Measurements from ENCODE around the gene TMEM229B. TPM values are rescaled to one million over a fixed set of nuclear protein-coding genes. Genes with fewer than 3 reads are reported as not detected.

Gene TMEM229B
- total and polyA plus RNA-seq, 4 donors: 0.40 to 2.0 (median 1.6) TPM

DNA sequence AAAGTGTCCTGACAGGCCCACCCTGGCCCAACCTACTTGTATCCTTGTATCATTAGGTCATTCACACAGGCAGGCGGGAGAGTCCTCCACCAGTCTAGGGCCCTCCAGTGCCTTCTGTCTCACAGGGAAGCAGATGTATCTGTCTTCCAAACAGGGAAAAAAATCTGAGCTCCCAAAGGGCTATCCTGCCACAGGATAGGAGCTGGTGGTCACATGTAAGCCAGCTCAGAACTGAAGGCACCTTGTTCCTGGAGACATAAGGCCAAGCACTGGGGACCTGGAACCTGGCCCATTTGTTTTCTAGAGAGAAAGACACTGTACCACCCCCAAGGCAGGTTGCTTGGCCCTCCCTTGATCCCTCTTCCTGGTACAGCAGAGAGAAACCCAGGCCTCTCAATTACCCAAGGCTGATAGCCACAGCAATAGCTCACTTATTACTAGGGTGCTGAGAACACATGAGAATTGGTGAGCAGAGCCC, 25.1 kb upstream of the TMEM229B start:
- H3K4me3 ChIP-seq (ENCODE audit: low read depth in 1 of 3, low read length in 3 of 3): no peak overlapping the region
- H3K4me1 ChIP-seq (ENCODE audit: control insufficient read depth in 4 of 4, insufficient read depth in 4 of 4, low read length in 3 of 4): peaks cover 0 to 12% (median 7%) of the 10 kb centered on the region in 4 donors
- H3K9ac ChIP-seq (ENCODE audit: low read depth in 1 of 2, low read length in 2 of 2): no peak overlapping the region
- no peak for DNase-seq (ENCODE audit: low spot score)
- H3K9me3 ChIP-seq (ENCODE audit: control insufficient read depth in 4 of 4, low read length in 3 of 4): no peaks in the 10 kb centered on the region
- no peaks in the 10 kb centered on the region for H3K27me3 ChIP-seq (ENCODE audit: control insufficient read depth in 4 of 4, insufficient read depth in 4 of 4, low read length in 3 of 4)
- 91% methylated on average over 1 of the region's 1 CpG for WGBS
- TF ChIP-seq EGR1 (IDR thresholded peaks at IDR 0.05; ENCODE audit: low read depth in 2 of 2) (no peak), RXRA (IDR thresholded peaks at IDR 0.05) (no peak), HNF4G (IDR thresholded peaks at IDR 0.05) (no peak), GABPA (IDR thresholded peaks at IDR 0.05 in 1 of 2, conservative IDR thresholded peaks at IDR 0.05 in 1 of 2) (no peak), RAD21 (IDR thresholded peaks at IDR 0.05) (no peak), SP1 (IDR thresholded peaks at IDR 0.05) (no peak), NR2F2 (IDR thresholded peaks at IDR 0.05) (no peak), TAF1 (conservative IDR thresholded peaks at IDR 0.05) (no peak), FOXA2 (IDR thresholded peaks at IDR 0.05) (no peak), FOXA1 (IDR thresholded peaks at IDR 0.05) (no peak), YY1 (IDR thresholded peaks at IDR 0.05) (no peak)
- TF ChIP-seq, protein P1, sequence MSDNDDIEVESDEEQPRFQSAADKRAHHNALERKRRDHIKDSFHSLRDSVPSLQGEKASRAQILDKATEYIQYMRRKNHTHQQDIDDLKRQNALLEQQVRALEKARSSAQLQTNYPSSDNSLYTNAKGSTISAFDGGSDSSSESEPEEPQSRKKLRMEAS (IDR thresholded peaks at IDR 0.05): no peak
- TF ChIP-seq, protein P2, sequence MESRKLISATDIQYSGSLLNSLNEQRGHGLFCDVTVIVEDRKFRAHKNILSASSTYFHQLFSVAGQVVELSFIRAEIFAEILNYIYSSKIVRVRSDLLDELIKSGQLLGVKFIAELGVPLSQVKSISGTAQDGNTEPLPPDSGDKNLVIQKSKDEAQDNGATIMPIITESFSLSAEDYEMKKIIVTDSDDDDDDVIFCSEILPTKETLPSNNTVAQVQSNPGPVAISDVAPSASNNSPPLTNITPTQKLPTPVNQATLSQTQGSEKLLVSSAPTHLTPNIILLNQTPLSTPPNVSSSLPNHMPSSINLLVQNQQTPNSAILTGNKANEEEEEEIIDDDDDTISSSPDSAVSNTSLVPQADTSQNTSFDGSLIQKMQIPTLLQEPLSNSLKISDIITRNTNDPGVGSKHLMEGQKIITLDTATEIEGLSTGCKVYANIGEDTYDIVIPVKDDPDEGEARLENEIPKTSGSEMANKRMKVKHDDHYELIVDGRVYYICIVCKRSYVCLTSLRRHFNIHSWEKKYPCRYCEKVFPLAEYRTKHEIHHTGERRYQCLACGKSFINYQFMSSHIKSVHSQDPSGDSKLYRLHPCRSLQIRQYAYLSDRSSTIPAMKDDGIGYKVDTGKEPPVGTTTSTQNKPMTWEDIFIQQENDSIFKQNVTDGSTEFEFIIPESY (IDR thresholded peaks at IDR 0.05): no peak
- TF ChIP-seq, protein P3, sequence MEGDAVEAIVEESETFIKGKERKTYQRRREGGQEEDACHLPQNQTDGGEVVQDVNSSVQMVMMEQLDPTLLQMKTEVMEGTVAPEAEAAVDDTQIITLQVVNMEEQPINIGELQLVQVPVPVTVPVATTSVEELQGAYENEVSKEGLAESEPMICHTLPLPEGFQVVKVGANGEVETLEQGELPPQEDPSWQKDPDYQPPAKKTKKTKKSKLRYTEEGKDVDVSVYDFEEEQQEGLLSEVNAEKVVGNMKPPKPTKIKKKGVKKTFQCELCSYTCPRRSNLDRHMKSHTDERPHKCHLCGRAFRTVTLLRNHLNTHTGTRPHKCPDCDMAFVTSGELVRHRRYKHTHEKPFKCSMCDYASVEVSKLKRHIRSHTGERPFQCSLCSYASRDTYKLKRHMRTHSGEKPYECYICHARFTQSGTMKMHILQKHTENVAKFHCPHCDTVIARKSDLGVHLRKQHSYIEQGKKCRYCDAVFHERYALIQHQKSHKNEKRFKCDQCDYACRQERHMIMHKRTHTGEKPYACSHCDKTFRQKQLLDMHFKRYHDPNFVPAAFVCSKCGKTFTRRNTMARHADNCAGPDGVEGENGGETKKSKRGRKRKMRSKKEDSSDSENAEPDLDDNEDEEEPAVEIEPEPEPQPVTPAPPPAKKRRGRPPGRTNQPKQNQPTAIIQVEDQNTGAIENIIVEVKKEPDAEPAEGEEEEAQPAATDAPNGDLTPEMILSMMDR (IDR thresholded peaks at IDR 0.05; ENCODE audit: low read depth, low read length, missing input control): no peak
- H3K27ac ChIP-seq (ENCODE audit: low read depth in 1 of 2, low read length in 2 of 2): no peak overlapping the region
- no peaks in the 10 kb centered on the region for H3K36me3 ChIP-seq (ENCODE audit: control insufficient read depth in 4 of 4, insufficient read depth in 3 of 4, low read depth in 1 of 4, low read length in 3 of 4)

DNA sequence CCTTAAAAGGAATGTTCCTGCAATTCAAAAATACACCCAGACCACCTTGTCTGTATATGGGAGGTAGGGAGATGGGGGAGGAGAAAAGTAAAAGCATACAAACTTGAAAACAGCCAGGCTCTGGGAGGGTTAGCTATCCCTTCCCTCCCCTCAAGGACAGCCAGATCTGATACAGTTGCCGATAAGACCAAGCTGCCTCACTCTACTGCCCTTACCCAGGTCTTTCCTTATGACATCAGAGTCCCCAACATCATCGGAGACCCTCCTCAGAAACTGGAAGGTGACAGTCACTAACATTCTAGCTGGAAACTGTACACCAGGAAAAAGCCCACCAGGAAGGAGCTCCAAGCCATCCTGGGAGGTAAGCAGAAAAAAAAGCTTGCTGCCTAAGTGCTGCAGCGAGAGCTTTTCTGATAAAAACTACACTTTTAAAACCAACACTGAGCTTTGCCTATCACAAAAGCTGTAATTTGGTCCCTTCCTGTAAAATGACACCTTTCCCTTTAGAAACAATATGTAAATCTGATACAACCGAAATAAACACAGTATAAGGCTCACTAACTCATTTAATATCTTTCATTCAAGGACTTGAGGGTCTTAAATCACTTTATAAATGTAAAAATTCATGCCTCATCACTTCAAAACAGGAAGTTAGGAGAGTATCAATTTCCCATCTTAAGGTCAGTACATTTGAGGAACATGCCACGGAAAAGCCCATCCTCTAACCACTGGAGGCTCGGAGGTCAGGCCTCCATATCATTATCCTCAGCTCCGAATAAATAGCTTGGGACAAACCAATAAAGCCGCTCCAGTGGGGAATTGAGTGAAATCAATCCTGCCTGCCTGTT, 24.2 kb upstream of the TMEM229B start:
- WGBS: 76% methylated on average over 8 of the region's 8 CpGs
- Histone ChIP-seq H3K27ac (ENCODE audit: low read depth in 1 of 2, low read length in 2 of 2) (no peak overlapping the region), H3K27me3 (ENCODE audit: control insufficient read depth in 4 of 4, insufficient read depth in 4 of 4, low read length in 3 of 4) (no peaks in the 10 kb centered on the region), H3K4me1 (ENCODE audit: control insufficient read depth in 4 of 4, insufficient read depth in 4 of 4, low read length in 3 of 4) (peaks cover 0 to 12% (median 7%) of the 10 kb centered on the region in 4 donors), H3K9me3 (ENCODE audit: control insufficient read depth in 4 of 4, low read length in 3 of 4) (no peaks in the 10 kb centered on the region), H3K9ac (ENCODE audit: low read depth in 1 of 2, low read length in 2 of 2) (no peak overlapping the region), H3K36me3 (ENCODE audit: control insufficient read depth in 4 of 4, insufficient read depth in 3 of 4, low read depth in 1 of 4, low read length in 3 of 4) (no peaks in the 10 kb centered on the region), H3K4me3 (ENCODE audit: low read depth in 1 of 3, low read length in 3 of 3) (no peak overlapping the region)
- DNase-seq (ENCODE audit: low spot score): no peak
- TF ChIP-seq, protein P1 (IDR thresholded peaks at IDR 0.05): no peak
- no peak for TF ChIP-seq EGR1 (IDR thresholded peaks at IDR 0.05; ENCODE audit: low read depth in 2 of 2)
- TF ChIP-seq, protein P3 (IDR thresholded peaks at IDR 0.05; ENCODE audit: low read depth, low read length, missing input control): no peak
- TF ChIP-seq RXRA (IDR thresholded peaks at IDR 0.05): no peak
- TF ChIP-seq, protein P2 (IDR thresholded peaks at IDR 0.05): no peak
- TF ChIP-seq, protein P4, sequence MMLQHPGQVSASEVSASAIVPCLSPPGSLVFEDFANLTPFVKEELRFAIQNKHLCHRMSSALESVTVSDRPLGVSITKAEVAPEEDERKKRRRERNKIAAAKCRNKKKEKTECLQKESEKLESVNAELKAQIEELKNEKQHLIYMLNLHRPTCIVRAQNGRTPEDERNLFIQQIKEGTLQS (IDR thresholded peaks at IDR 0.05): no peak
- no peak for TF ChIP-seq HNF4A (conservative IDR thresholded peaks at IDR 0.05)
- no peak for TF ChIP-seq SP1 (IDR thresholded peaks at IDR 0.05)
- TF ChIP-seq NR2F2 (IDR thresholded peaks at IDR 0.05): no peak
- no peak for TF ChIP-seq FOXA2 (IDR thresholded peaks at IDR 0.05)
- no peak for TF ChIP-seq JUND (IDR thresholded peaks at IDR 0.05)
- no peak for TF ChIP-seq GABPA (IDR thresholded peaks at IDR 0.05 in 1 of 2, conservative IDR thresholded peaks at IDR 0.05 in 1 of 2)
- TF ChIP-seq TAF1 (conservative IDR thresholded peaks at IDR 0.05): no peak
- TF ChIP-seq HNF4G (IDR thresholded peaks at IDR 0.05): no peak

Data from liver (tissue), 9 donors.